GM23248 (cell line): ENCODE results near the gene PPP3R1. TPM values are rescaled to one million over a fixed set of nuclear protein-coding genes. Genes with fewer than 3 reads are reported as not detected.

Experiments used
- DNase-seq: peaks from one replicate; pipeline ENCODE4 v3.0.0-alpha.2; 2015
- H2AFZ ChIP-seq: fragments of 200-600 bp; sonication (generic); 2 replicates; pipeline ENCODE4 v1.6.1; 2016; ENCODE audit warnings: antibody characterized with exemption
- H3F3A ChIP-seq: fragments of 200-600 bp; sonication (generic); 2 replicates; pipeline ENCODE4 v1.6.1; 2016; ENCODE audit warnings: mild to moderate bottlenecking, antibody characterized with exemption, mixed run types; ENCODE audit not compliant: insufficient read depth
- H3K27ac ChIP-seq: fragments of 200-600 bp; sonication (generic); 2 replicates; pipeline ENCODE4 v1.5.1; 2016; ENCODE audit warnings: mild to moderate bottlenecking
- H3K27me3 ChIP-seq: fragments of 200-600 bp; sonication (generic); replicated peaks from 2 replicates; pipeline ENCODE4 v1.6.1; 2016; ENCODE audit warnings: mild to moderate bottlenecking; ENCODE audit not compliant: insufficient read depth
- H3K36me3 ChIP-seq: fragments of 200-600 bp; sonication (generic); 2 replicates; pipeline ENCODE4 v1.6.1; 2016; ENCODE audit warnings: low read depth, mild to moderate bottlenecking
- H3K4me1 ChIP-seq: fragments of 200-600 bp; sonication (generic); 2 replicates; pipeline ENCODE4 v1.6.1; 2016; ENCODE audit warnings: mild to moderate bottlenecking; ENCODE audit not compliant: insufficient read depth
- H3K4me2 ChIP-seq: fragments of 200-600 bp; sonication (generic); one replicate; pipeline ENCODE4 v1.6.1; 2016; ENCODE audit warnings: mild to moderate bottlenecking; ENCODE audit not compliant: unreplicated experiment
- H3K4me3 ChIP-seq: fragments of 200-600 bp; sonication (generic); 2 replicates; pipeline ENCODE4 v1.5.1; 2016; ENCODE audit warnings: mild to moderate bottlenecking
- H3K79me2 ChIP-seq: fragments of 200-600 bp; sonication (generic); 2 replicates; pipeline ENCODE4 v1.6.1; 2016; ENCODE audit warnings: mild to moderate bottlenecking; ENCODE audit not compliant: insufficient read depth
- H3K9ac ChIP-seq: fragments of 200-600 bp; sonication (generic); 2 replicates; pipeline ENCODE4 v1.6.1; 2016; ENCODE audit warnings: mild to moderate bottlenecking
- H3K9me2 ChIP-seq: fragments of 200-600 bp; sonication (generic); 2 replicates; pipeline ENCODE4 v1.6.1; 2016; ENCODE audit warnings: mixed run types, mild to moderate bottlenecking, moderate library complexity; ENCODE audit not compliant: insufficient read depth
- H3K9me3 ChIP-seq: fragments of 200-600 bp; sonication (generic); one replicate; pipeline ENCODE4 v1.6.1; 2017; ENCODE audit warnings: low read depth
- H4K20me1 ChIP-seq: fragments of 200-600 bp; sonication (generic); 2 replicates; pipeline ENCODE4 v1.6.0; 2016; ENCODE audit not compliant: insufficient read depth
- EZH2 ChIP-seq: fragments of 200-600 bp; sonication (generic); IDR thresholded peaks from 2 replicates; pipeline ENCODE4 v1.6.1; 2018; ENCODE audit warnings: antibody characterized with exemption, mild to moderate bottlenecking; ENCODE audit not compliant: insufficient read depth, poor library complexity, severe bottlenecking
- EZH2phosphoT487 ChIP-seq: fragments of 200-600 bp; sonication (generic); IDR thresholded peaks from 2 replicates; pipeline ENCODE4 v1.6.1; 2018; ENCODE audit warnings: antibody characterized with exemption, moderate library complexity, mild to moderate bottlenecking, low read depth; ENCODE audit not compliant: insufficient read depth
- WGBS, 2 experiments: methylation state at CpG; one replicate each; pipeline ENCODE4 v1.1.6; 2015 to 2017; ENCODE audit warnings: low lambda C conversion rate in 2 of 2, low coverage in 1 of 2; ENCODE audit errors: missing lambda C conversion rate in 2 of 2; 5-methylcytosine and 5-hydroxymethylcytosine counted together
- in situ Hi-C: fragments of 300-500 bp; cut with MboI; formaldehyde crosslinking; loops from 2 replicates; pipeline ENCODE4 v1.15.0; 2020
- polyA plus RNA-seq: library from polyadenylated mRNA; unstranded; fragments of >200 nt; fragmentation: Nextera tagmentation; extraction: Ambion mirVana; gene quantifications from 2 replicates; pipeline ENCODE4 v1.2.1, GENCODE V29; 2016
- total RNA-seq: library from RNA; depleted of rRNA; stranded (reverse); fragments of >200 nt; shearing (Covaris generic); gene quantifications from 2 replicates; pipeline ENCODE4 v1.2.3, GENCODE V29; 2014

The PPP3R1 gene
- total and polyA plus RNA-seq, 2 experiments from 2014 or later = 3.8 to 17.7 TPM

- WGBS, 2 experiments = 2% methylated on average over 20 to 28 of the region's 28 CpGs
- Histone ChIP-seq H3K36me3 (peaks cover 19% of the 10 kb centered on the region; the same call in 1 of the 2 replicates), H3K9me2 (no peaks in the 10 kb centered on the region), H3K4me2 (peak overlapping the region; percentile 97), H4K20me1 (no peaks in the 10 kb centered on the region), H3K4me1 (peaks cover 12% of the 10 kb centered on the region), H3K9me3 (no peaks in the 10 kb centered on the region), H3K27ac (peak overlapping the region; percentile 89), H3K4me3 (peak overlapping the region; percentile 89), H3F3A (no peaks in the 10 kb centered on the region), H3K9ac (peak overlapping the region; percentile 93), H3K79me2 (peaks cover 90% of the 10 kb centered on the region), H2AFZ (peak overlapping the region; percentile 95), H3K27me3 (no peaks in the 10 kb centered on the region)
- TF ChIP-seq EZH2 (no peak), EZH2phosphoT487 (no peak)
- peak; percentile 69 for DNase-seq
- in situ Hi-C loops = no loop called here
These were observed 95.3 kb downstream of the PPP3R1 start for GRCh38 chr2:68157002-68157401.

- DNase-seq = peak; percentile 16
- Histone ChIP-seq H3K79me2 (peaks cover 91% of the 10 kb centered on the region), H3K36me3 (peaks cover 13% of the 10 kb centered on the region; the same call in 1 of the 2 replicates), H3F3A (no peaks in the 10 kb centered on the region), H3K4me1 (peaks cover 12% of the 10 kb centered on the region), H3K9me2 (no peaks in the 10 kb centered on the region), H3K4me2 (peak overlapping the region; percentile 97), H3K4me3 (peak overlapping the region; percentile 89), H3K27ac (peak overlapping the region; percentile 89), H3K9me3 (no peaks in the 10 kb centered on the region), H3K9ac (peak overlapping the region; percentile 93), H2AFZ (peak overlapping the region; percentile 95), H4K20me1 (no peaks in the 10 kb centered on the region), H3K27me3 (no peaks in the 10 kb centered on the region)
- 0 to 4% methylated on average over 3 of the region's 3 CpGs for WGBS, 2 experiments
- in situ Hi-C loops = no loop called here
- TF ChIP-seq EZH2 (no peak), EZH2phosphoT487 (no peak)
These were observed 95.9 kb downstream of the PPP3R1 start for GRCh38 chr2:68156419-68156818.

GRCh38 chr2:68155618-68156017, 96.7 kb downstream of the PPP3R1 start:
- Histone ChIP-seq H3K9me2 (no peaks in the 10 kb centered on the region), H2AFZ (no peak overlapping the region), H3K79me2 (peaks cover 83% of the 10 kb centered on the region), H3K4me3 (no peak overlapping the region), H3K27me3 (no peaks in the 10 kb centered on the region), H3F3A (no peaks in the 10 kb centered on the region), H3K36me3 (peaks cover 5% of the 10 kb centered on the region; the same call in 1 of the 2 replicates), H4K20me1 (no peaks in the 10 kb centered on the region), H3K4me2 (no peak overlapping the region), H3K9me3 (no peaks in the 10 kb centered on the region), H3K27ac (no peak overlapping the region), H3K9ac (0 out of 2 replicates have a peak overlapping the region, but pooled peaks have one; percentile 93), H3K4me1 (peaks cover 12% of the 10 kb centered on the region)
- in situ Hi-C loops = no loop called here
- WGBS, 2 experiments = 91% methylated on average over 7 of the region's 7 CpGs
- DNase-seq = no peak
- no peak for TF ChIP-seq EZH2phosphoT487
- no peak for TF ChIP-seq EZH2

GRCh38 chr2:68152681-68153347, 99.5 kb downstream of the PPP3R1 start:
- Histone ChIP-seq H3K27me3 (no peaks in the 10 kb centered on the region), H2AFZ (no peak overlapping the region), H3K9me2 (no peaks in the 10 kb centered on the region), H3F3A (no peaks in the 10 kb centered on the region), H3K36me3 (no peaks in the 10 kb centered on the region), H3K9me3 (no peaks in the 10 kb centered on the region), H3K9ac (no peak overlapping the region), H4K20me1 (no peaks in the 10 kb centered on the region), H3K4me3 (no peak overlapping the region), H3K4me1 (peaks cover 5% of the 10 kb centered on the region; the same call in 1 of the 2 replicates), H3K79me2 (peaks cover 64% of the 10 kb centered on the region), H3K4me2 (no peak overlapping the region), H3K27ac (no peak overlapping the region)
- no peak for TF ChIP-seq EZH2phosphoT487
- no peak for TF ChIP-seq EZH2
- WGBS, 2 experiments = 83% methylated on average over 3 of the region's 3 CpGs
- in situ Hi-C loops = no loop called here
- no peak for DNase-seq

GRCh38 chr2:68151037-68151436, 101.3 kb downstream of the PPP3R1 start:
- Histone ChIP-seq H4K20me1 (no peaks in the 10 kb centered on the region), H3K27ac (no peak overlapping the region), H3K27me3 (no peaks in the 10 kb centered on the region), H3F3A (no peaks in the 10 kb centered on the region), H3K79me2 (peaks cover 52% of the 10 kb centered on the region), H3K4me1 (no peaks in the 10 kb centered on the region), H3K4me2 (no peak overlapping the region), H3K36me3 (no peaks in the 10 kb centered on the region), H3K9me2 (no peaks in the 10 kb centered on the region), H3K4me3 (no peak overlapping the region), H3K9ac (no peak overlapping the region), H2AFZ (no peak overlapping the region), H3K9me3 (no peaks in the 10 kb centered on the region)
- in situ Hi-C loops = no loop called here
- no peak for DNase-seq
- no peak for TF ChIP-seq EZH2
- TF ChIP-seq EZH2phosphoT487 = no peak
